Dedifferentiated amniotic fluid mesenchymal stem cell (primary cell): ENCODE results near the gene PSMD9.
"Not testable (repeated sequence)": the region's sequence is repeated elsewhere in the genome, so short reads cannot be mapped to it uniquely, and the experiment has no call there.

ENCODE experiments used
- DNase-seq: peaks from one replicate; pipeline ENCODE4 v3.0.0-alpha.2; 2016; ENCODE audit errors: extremely low spot score

Gene PSMD9

DNA sequence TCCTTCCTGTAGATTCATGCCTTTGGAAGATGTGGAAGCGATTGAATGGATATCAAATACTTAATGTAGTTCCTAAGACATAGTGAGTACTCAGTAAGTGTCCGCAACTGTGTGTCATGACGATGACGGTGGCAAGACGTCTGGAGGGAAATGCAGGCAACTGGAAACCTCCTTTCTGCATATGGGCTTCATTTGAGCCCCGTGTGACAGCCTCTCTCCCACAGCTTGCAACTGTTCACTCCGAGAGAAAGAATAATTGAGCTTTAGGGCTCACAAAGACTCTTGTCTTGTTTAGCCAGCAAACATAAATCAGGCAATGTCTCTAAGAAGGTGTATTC lies 36.7 kb downstream of the PSMD9 start:
- no peak for DNase-seq

DNA sequence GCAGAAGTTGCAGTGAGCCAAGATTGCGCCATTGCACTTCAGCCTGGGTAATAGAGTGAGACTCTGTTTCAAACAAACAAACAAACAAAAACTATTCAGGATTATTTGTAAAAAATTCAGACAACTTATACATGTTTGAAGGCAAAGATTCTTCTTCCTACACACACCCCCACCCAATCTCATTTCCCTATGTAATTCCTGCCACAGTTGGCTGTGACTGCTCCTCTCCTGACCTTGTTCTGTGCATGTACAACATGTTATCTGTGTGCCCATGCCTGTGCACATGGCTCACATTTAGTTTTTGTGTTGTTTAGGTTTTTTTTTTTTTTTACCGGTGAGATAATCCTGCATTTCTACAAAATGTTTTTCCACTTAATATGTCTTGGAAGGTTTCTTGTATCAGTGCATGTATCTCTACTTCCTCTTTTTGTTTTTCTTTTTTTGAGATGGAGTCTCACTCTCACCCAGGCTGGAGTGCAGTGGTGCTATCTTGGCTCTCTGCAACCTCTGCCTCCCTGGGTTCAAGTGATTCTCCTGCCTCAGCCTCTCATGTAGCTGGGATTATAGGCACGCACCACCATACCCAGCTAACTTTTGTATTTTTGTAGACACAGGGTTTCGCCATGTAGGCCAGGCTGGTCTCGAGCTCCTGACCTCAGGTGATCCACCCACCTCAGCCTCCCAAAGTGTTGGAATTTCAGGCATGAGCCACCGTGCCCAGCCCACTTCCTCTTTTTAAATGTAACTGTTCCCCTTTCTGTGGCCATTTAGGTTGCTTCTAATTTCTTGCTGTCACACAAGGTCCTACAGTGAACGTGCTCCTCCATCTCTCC lies 38.5 kb downstream of the PSMD9 start:
- DNase-seq = no peak

DNA sequence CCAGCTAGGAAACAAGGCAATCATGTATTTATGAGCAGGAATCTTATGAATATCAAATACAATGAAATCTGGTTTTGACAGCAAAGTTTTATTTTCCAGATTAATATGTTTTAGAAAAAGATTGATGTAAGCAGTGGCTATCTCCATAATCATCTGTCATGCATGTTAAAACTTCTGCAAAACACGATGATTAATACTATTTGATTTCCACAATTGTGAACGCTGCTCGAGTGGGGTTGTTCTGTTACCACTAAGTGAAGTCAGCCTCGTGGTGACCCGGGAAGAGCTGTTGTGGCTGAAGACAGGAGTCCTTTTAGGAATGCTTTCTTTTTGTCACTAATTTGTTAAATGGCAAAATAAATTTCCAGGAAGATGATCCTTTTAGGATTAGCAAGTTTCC lies 39.2 kb downstream of the PSMD9 start:
- DNase-seq = no peak

DNA sequence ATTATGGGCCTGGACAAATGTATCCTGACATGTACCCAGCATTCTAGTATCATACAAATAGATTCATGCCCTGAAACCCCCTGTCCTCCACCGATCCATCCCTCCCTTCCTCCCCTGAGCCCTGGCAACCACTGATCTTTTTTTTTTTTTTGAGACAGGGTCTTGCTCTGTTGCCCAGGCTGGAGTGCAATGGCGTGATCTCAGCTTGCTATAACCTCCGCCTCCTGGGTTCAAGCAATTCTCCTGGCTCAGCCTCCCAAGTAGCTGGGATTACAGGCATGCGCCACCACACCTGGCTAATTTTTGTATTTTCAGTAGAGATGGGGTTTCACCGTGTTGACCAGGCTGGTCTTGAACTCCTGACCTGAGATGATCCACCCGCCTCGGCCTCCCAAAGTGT lies 41.0 kb downstream of the PSMD9 start:
- not testable (repeated sequence) for DNase-seq

DNA sequence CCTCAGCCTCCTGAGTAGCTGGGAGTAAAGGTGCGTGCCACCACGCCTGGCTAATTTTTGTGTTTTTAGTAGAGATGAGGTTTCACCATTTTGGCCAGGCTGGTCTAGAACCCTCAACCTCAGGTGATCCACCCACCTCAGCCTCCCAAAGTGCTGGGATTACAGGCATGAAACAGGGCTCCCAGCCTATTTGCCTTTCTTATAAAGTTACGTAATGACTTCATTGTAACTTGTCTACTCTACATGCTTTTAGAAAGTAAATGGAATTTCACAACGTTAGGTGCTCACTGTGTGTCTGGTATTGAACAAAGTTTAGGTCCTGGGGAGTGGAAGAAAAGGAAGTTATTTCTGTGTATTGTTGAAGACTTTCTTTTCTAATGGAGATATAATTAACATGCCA lies 42.3 kb downstream of the PSMD9 start:
- no peak for DNase-seq

DNA sequence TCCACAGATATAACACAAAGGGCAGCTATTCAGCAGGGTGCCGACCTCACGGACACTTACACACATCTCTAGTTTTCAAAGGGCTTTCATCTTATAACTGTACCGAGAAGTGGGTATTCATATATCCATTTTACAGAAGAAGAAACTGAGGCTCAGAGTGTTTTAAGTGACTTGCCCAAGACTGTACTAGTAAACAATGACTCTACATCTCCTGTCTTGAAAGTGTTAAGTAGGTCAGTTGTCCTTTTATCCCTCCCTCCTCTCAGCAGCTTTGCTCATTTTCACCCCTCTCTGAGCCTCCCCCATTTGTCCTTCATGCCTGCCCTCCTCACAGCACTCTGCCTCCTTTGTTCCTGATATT lies 43.6 kb downstream of the PSMD9 start:
- no peak for DNase-seq

DNA sequence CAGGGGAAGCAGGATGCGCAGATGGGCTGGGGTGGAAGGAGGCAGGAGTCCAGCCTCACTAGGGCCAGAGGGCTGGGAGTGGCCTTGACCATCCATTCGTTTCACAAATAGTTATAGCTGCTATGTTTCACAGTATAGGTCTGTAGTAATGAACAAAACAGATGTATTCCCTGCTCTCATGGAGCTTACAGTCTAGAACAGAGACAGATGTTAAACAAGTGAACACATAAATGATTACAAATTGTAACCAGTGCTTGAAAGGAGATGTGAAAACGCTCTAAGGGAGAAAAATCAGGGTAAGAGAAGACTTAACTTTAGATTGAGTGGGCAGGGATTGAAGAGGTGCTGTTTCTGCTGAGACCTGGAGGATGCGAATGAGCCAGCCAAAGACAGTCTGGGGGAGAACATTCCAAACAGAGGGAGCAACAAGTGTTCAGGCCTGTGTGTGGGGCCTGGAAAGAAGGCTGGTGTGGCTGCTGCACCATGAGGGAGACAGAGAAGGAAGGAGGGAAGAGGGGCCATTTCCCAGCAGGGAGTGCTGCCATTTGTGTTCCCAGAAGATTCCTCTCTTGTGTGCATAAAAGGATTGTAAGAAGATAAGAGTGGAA lies 44.4 kb downstream of the PSMD9 start:
- DNase-seq = no peak

DNA sequence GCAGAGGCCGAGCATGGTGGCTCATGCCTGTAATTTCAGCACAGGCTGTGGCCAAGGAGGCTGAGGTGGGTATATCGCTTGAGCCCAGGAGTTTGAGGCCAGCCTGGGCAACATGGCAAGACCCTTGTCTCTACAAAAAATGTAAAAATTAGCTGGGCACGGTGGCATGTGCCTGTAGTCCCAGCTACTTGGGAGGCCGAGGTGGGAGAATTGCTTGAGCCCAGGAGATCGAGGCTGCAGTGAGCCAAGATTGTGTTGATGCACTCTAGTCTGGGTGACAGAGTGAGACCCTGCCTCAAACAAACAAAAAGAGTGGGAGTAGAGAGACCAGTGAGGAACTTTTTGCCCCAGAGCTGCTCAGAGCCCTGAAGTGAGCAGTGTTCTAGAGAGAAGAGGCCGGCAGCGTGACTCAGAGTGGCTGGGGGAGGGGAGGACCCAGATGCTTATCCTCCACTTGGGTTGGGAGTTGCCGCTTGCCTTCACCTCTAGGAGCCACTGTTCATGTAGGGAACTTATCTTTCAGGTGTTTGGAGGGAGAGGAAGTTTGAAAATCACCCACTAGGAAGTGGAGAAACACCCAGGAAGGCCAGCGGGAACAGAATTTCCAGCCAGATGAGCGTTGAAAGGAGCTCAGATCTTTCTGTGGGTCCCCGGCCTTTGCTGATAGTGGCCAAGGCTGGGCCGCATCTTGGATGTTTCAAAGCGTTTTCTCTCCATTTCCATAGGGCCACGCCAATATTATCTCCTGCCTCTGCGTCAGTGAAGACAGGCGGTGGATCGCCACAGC lies 45.1 kb downstream of the PSMD9 start:
- no peak for DNase-seq

DNA sequence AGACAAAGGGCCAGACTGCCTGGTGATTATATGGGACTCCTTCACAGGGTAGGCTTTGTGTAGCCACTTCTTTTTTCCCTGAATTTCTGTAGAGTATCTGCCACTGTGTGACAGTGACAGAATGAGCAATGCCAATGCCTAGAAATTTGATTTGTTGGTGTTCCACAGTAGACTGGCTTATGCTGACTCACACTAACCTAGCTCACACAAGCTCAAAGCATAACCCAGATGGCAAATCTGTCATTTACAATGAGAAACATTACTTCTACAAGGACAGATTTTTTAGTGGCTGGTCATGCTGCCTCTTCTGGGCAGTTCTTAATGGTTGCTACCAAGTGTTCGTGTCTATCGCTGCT lies 45.7 kb downstream of the PSMD9 start:
- DNase-seq = no peak

DNA sequence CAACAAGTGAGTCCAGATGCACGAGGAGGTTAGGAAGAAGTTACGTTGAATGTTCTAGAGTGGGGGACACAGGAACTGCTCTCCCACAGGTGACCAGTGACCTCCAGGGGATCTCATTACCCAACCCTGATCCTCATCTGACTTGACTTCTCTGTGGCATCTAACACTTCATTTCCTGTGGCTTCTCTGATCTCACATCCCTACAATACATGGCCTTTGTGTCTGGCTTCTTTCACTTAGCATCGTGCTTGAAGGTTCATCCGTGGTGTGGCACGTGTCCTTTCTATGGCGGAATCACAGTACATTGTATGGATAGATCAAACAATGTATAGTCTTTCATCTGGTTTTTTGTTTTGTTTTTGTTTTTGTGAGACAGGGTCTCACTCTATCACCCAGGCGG lies 49.1 kb downstream of the PSMD9 start:
- DNase-seq = no peak

DNA sequence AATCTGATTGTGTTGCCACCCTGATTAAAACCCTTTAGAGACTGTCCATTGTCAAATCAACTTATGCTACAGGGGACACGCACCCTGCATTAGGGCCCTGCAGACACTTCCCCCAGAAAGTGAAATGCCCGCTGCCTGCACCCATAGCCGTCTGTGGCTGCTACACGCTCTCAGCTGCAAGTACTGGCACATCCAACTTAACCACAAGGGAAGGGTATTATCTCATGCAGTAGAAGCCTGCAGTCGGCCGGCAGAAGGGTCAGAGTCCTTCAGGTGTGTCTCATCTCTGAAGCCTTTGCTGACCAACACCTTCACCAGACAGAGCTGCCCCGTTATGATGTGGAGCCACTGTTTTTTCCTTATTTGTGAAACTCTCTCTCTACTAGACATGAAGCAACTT lies 50.6 kb downstream of the PSMD9 start:
- DNase-seq = no peak

DNA sequence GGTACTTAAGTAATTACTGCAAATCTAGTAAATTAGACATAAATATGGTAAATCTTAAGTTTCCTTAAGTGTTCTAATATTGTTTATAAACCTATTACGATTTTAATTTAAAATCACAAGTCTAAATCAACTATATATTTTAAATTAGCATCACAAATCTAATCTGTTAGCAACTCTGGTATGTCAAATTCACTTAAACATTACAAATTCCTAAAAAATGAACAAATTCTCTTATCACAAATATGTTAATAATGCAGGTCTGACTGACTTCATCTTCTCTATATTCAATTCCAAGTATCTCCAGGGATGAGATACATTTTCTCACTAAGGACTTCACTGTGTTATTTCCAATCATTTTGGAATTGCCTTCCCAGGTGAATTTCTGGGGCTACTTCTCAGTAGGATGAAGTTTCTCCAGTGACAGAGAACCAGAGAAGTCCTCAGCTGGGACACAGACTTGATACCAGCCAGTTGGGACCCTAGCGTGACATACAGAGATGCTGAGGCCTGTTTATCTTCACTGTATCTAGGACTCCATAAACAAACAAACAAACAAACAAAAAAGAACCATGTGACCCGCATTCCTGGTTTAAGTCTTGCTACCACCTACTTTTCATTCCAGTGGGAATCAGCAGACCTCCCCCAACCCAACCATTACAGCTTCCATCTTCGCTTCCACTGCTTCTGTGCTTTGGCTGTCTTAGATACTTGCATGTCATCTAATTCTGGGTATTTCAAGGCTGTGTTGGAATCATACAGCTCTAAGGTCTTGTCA lies 51.6 kb downstream of the PSMD9 start:
- DNase-seq = no peak

DNA sequence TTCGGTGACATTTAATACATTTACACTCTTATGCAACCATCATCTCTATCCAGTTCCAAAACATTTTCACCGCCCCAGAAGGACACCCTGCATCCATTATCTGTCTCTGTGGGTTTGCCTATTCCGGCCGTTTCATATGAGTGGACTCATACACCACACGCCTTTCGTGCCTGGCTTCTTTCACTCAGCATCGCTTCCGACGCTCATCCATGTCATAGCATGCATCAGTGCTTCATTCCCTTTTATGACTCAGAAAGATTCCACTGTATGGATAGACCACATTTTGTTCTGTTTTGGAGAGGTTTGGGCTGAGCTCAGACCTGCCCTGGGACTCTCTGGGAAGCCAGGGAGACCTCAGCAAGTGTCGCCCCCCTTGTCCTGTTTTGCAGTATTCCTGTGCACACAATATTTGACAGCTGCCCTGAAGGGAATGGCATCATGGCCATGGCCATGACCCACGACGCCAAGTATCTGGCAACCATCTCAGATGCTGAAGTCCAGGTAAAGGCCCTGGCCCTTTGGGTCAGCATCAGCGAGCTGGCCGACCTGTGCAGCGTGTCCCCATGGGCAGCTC lies 53.6 kb downstream of the PSMD9 start:
- no peak for DNase-seq

DNA sequence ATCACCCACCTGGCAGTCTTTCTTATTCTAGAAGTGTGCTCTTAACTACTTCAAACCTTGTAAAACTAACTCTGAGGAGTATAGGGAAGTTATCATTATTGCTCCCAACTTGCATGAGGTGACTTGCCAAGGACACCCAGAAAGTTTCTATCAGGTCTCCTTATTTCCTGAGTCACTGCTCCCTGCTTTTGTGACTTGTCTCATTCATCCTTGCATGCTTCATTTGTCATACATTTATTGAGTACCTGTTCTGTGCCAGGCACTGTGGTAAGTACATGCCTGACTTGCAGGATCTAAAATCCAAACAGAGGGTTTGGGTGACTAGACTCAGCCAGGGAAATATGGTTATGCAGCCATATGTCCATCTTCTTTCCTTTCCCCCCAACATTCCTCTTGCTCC lies 55.3 kb downstream of the PSMD9 start:
- DNase-seq = no peak

DNA sequence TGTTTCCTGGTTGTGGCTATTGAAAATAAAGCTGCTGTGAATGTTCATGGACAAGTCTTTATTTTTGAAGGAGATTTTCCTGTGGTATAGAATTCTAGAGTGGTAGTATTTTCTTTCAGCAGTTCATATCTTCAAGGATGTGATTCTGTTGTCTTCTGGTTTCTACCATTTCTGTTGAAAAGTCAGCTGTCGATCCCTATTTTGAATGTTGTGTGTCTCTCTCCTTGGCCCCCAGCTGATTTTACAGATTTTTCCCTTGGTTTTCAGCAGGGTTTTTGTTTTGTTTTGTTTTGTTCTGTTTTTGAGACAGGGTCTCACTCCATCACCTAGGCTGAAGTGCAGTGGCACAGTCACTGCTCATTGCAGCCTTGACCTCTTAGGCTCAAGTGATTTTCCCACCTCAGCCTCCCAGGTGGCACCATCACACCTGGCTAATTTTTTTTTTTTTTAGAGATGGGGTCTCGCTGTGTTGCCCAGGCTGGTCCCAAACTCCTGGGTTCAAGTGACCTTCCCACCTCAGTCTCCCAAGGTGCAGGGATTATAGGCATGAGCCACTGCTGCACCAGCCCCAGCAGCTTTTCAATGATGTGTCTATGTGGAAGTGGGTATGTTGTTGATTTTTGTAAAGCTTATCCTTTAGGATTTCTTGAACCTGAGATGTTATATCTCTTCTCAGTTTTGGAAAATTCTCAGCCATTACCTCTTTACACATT lies 57.9 kb downstream of the PSMD9 start:
- no peak for DNase-seq

DNA sequence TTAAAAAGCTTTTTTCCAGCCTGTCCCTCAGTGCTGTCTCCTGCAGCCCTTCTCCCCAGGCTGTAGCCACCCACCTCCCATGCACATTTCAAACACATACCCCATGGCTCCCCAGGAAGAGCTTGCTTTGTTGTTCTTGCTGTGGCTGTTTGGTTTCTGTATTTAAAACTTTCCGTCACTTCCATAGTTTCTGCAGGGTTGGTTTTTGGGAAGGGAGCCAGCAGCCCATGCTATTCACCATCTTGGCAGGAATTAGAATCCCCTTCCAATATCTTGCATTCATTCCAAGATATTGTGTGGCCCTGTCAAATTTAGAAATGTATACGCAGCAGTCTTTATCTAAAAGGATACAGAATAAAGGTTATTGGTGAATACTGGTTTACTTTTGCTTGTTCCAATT lies 59.4 kb downstream of the PSMD9 start:
- DNase-seq = no peak

DNA sequence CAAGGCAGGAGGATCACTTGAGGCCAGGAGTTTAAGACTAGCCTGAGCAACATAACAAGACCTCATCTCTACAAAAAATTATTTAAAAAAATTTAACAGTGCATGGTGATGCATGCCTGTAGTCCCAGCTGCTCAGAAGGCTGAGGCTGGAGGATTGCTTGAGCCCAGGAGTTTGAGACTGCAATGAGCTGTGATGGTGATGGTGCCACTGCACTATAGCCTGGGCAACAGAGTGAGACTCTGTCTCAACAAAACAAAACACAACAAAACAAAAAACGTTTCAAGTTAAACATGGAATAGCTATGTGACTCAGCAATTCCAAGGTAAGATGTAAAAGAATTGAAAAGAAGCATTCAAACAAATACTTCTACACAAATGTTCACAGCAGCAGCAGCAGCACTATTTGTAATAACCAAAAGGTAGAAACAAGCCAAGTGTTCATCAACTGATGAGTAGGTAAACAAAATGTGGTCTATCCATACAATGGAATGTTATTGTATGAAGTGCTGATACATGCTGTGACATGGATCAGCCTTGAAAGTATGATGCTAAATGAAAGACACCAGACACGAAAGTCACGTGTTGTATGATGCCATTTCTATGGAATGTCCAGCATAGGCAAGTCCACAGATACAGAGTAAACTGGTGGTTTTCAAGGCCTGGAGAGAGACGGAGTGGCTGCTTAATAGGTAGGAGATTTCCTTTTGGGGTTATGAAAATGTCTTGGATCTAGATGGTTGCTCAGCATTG lies 61.2 kb downstream of the PSMD9 start:
- peak; percentile 82 for DNase-seq

DNA sequence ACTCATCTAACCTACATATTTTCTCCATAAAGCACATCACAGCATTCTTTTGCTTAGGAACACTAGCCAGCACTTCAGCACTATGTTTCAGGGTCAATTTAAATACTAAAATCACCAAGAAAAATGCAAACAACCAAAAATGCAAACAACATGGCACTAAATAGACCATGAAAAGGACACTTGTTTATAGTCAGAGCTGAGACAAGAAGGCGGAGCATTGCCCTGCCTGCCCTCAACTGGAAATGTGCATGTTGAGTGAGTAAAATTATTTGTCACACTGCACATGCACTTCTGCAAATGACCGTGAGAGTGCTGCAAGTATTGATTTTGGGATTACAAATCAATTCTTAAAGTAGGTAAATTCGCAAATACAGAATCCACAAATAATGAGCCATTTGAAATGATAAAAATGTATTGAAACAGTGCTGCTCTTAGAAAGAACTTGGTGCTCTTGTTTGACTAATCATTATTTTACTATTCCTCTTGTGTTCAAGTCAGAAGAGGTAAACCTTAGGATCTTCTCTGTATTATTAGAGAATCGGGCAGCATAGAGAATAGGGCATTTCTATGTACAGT lies 64.6 kb downstream of the PSMD9 start:
- no peak for DNase-seq

DNA sequence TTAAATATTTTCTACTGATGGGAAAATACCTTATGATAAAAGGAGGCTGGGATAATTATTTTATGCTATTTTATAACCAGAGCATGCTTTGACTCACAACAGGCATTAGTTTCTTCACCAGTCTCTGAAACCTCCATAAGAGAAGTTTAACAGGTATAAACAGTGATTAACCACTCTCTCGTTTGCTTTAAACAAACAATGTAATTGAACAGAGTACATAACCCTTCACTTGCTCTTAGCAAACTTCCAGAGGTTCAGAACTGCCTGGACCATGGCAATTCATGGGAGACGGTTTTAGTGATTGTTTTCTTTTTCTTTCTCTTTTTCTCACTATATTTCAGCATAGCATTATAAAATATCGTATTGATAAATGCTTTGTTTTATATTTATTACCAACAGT lies 65.1 kb downstream of the PSMD9 start:
- DNase-seq = no peak
